H1 (cell line): ENCODE measurements around the gene CNDP2. TPM values are rescaled to one million over a fixed set of nuclear protein-coding genes. Genes with fewer than 3 reads are reported as not detected.

Source experiments
- CTCF ChIA-PET: fragments of 300-600 bp; sonication (Branson Sonifier 250); formaldehyde crosslinking; loops from one replicate; lab custom pipeline; 2021; ENCODE audit not compliant: partially characterized antibody; lab: Charles Lee
- POLR2A ChIA-PET: fragments of 300-600 bp; sonication (Branson Sonifier 250); formaldehyde crosslinking; loops from one replicate; lab custom pipeline; 2021; ENCODE audit warnings: inconsistent platforms; ENCODE audit not compliant: partially characterized antibody; lab: Charles Lee
- DNase-seq, 2 experiments: peaks; one replicate each; pipeline versions ENCODE4 v3.0.0 to v3.0.0-alpha.2; 2010 to 2022; ENCODE audit warnings: low spot score in 2 of 2, low read depth in 1 of 2, mixed read lengths in 1 of 2
- FAIRE-seq: peaks from 2 replicates; lab custom pipeline; 2011; peaks lifted over from hg19 to GRCh38; lab: Jason Lieb, UNC
- H2AFZ ChIP-seq: 2 replicates; pipeline ENCODE4 v1.8.1; 2012; ENCODE audit warnings: low read length, inconsistent platforms
- H2AK5ac ChIP-seq: 2 replicates; pipeline ENCODE4 v1.6.1; 2013; ENCODE audit warnings: low read depth, low read length
- H2BK120ac ChIP-seq: replicated peaks from 2 replicates; pipeline ENCODE3; 2013; ENCODE audit warnings: low read depth, low read length, inconsistent platforms
- H2BK12ac ChIP-seq: 2 replicates; pipeline ENCODE4 v1.6.1; 2013; ENCODE audit warnings: low read depth, low read length
- H2BK15ac ChIP-seq: 2 replicates; pipeline ENCODE4 v1.6.1; 2013; ENCODE audit warnings: low read length
- H2BK20ac ChIP-seq: 2 replicates; pipeline ENCODE4 v1.6.1; 2013; ENCODE audit warnings: low read length
- H2BK5ac ChIP-seq: 2 replicates; pipeline ENCODE4 v1.6.1; 2013; ENCODE audit warnings: low read depth, low read length
- H3K14ac ChIP-seq: 2 replicates; pipeline ENCODE4 v1.6.1; 2013; ENCODE audit warnings: inconsistent platforms; ENCODE audit not compliant: insufficient read length
- H3K18ac ChIP-seq: 2 replicates; pipeline ENCODE4 v1.6.1; 2013; ENCODE audit warnings: low read length; ENCODE audit errors: extremely low read depth
- H3K23ac ChIP-seq: 2 replicates; pipeline ENCODE4 v1.6.1; 2013; ENCODE audit warnings: inconsistent platforms; ENCODE audit not compliant: insufficient read length
- H3K23me2 ChIP-seq: 2 replicates; pipeline ENCODE4 v1.6.1; 2013; ENCODE audit warnings: low read depth, low read length
- H3K27ac ChIP-seq: 2 replicates; pipeline ENCODE4 v1.6.1; 2011; ENCODE audit warnings: low read depth, low read length, inconsistent platforms
- H3K27me3 ChIP-seq, 4 experiments: replicated peaks in 1 of 4; 1 replicate in 1 of 4; 2 replicates in 3 of 4; pipeline versions ENCODE4 v1.6.1 to v1.8.1; 2011 to 2013; ENCODE audit warnings: low read length in 3 of 4, mild to moderate bottlenecking in 3 of 4, inconsistent platforms in 2 of 4, mixed read lengths in 2 of 4, moderate library complexity in 1 of 4; ENCODE audit not compliant: control insufficient read depth in 3 of 4, insufficient read depth in 3 of 4; ENCODE audit errors: extremely low read depth in 1 of 4
- H3K36me3 ChIP-seq, 4 experiments: 2 replicates each; pipeline versions ENCODE4 v1.6.1 to v1.8.1; 2011 to 2013; ENCODE audit warnings: mild to moderate bottlenecking in 4 of 4, low read length in 3 of 4, moderate library complexity in 2 of 4, control low read depth in 1 of 4, inconsistent platforms in 1 of 4; ENCODE audit not compliant: insufficient read depth in 4 of 4, control insufficient read depth in 2 of 4
- H3K4ac ChIP-seq: replicated peaks from 2 replicates; pipeline ENCODE3; 2013; ENCODE audit warnings: low read length, low read depth, mixed read lengths, inconsistent platforms; ENCODE audit not compliant: insufficient read length
- H3K4me1 ChIP-seq, 4 experiments: replicated peaks in 1 of 4; 1 replicate in 1 of 4; 2 replicates in 3 of 4; pipeline versions ENCODE4 v1.6.1 to v1.8.1; 2011 to 2013; ENCODE audit warnings: low read length in 3 of 4, inconsistent platforms in 2 of 4, mixed read lengths in 1 of 4; ENCODE audit not compliant: insufficient read depth in 4 of 4, control insufficient read depth in 3 of 4
- H3K4me2 ChIP-seq, 2 experiments: 2 replicates each; pipeline versions ENCODE4 v1.6.1 to v1.8.1; 2011 to 2013; ENCODE audit warnings: low read depth in 2 of 2, low read length in 2 of 2, control low read depth in 1 of 2, inconsistent platforms in 1 of 2, mild to moderate bottlenecking in 1 of 2; ENCODE audit not compliant: insufficient read depth in 1 of 2
- H3K4me3 ChIP-seq, 4 experiments: fragments of 200-600, 300-600 bp in 1 of 4; sonication (generic), shearing (Covaris generic), sonication (Bioruptor Twin) in 1 of 4; 2 replicates each; pipeline versions ENCODE4 v1.5.1 to v1.8.1; 2011 to 2016; ENCODE audit warnings: low read length in 4 of 4, low read depth in 3 of 4, control low read depth in 2 of 4, inconsistent platforms in 2 of 4, mild to moderate bottlenecking in 2 of 4, mixed read lengths in 1 of 4, moderate library complexity in 1 of 4; ENCODE audit not compliant: insufficient read depth in 2 of 4; ENCODE audit errors: extremely low read depth in 1 of 4
- H3K56ac ChIP-seq: replicated peaks from 2 replicates; pipeline ENCODE3; 2013; ENCODE audit warnings: low read depth, mild to moderate bottlenecking, mixed read lengths, low read length, inconsistent platforms; ENCODE audit not compliant: insufficient read length
- H3K79me1 ChIP-seq: 2 replicates; pipeline ENCODE4 v1.6.1; 2013; ENCODE audit warnings: low read depth, low read length, control low read depth
- H3K79me2 ChIP-seq, 2 experiments: 2 replicates each; pipeline versions ENCODE4 v1.6.1 to v1.8.1; 2012 to 2013; ENCODE audit warnings: low read length in 2 of 2, mild to moderate bottlenecking in 2 of 2, inconsistent platforms in 1 of 2; ENCODE audit not compliant: insufficient read depth in 2 of 2, control insufficient read depth in 1 of 2
- H3K9ac ChIP-seq, 4 experiments: replicated peaks in 1 of 4; 1 replicate in 1 of 4; 2 replicates in 3 of 4; pipeline versions ENCODE4 v1.6.1 to v1.8.1; 2011 to 2013; ENCODE audit warnings: low read depth in 3 of 4, low read length in 3 of 4, control low read depth in 2 of 4, mild to moderate bottlenecking in 2 of 4, moderate library complexity in 2 of 4, inconsistent platforms in 1 of 4; ENCODE audit errors: extremely low read depth in 1 of 4
- H3K9me3 ChIP-seq, 2 experiments: 2 replicates each; pipeline versions ENCODE4 v1.6.1 to v1.8.1; 2012 to 2013; ENCODE audit warnings: mild to moderate bottlenecking in 2 of 2, moderate library complexity in 2 of 2, control low read depth in 1 of 2, inconsistent platforms in 1 of 2, low read depth in 1 of 2, low read length in 1 of 2, mixed read lengths in 1 of 2; ENCODE audit not compliant: insufficient read depth in 2 of 2
- H4K20me1 ChIP-seq, 2 experiments: replicated peaks in 1 of 2; 2 replicates each; pipeline versions ENCODE3 to v1.8.1; 2011 to 2013; ENCODE audit warnings: inconsistent platforms in 2 of 2, low read length in 2 of 2, mild to moderate bottlenecking in 1 of 2; ENCODE audit not compliant: insufficient read depth in 2 of 2, control insufficient read depth in 1 of 2
- H4K5ac ChIP-seq: 2 replicates; pipeline ENCODE4 v1.6.1; 2013; ENCODE audit warnings: low read length, low read depth, mixed read lengths, inconsistent platforms; ENCODE audit not compliant: insufficient read length
- H4K8ac ChIP-seq: 2 replicates; pipeline ENCODE4 v1.8.0; 2013; ENCODE audit warnings: mild to moderate bottlenecking, moderate library complexity, low read length, inconsistent platforms; ENCODE audit not compliant: insufficient read depth; ENCODE audit errors: extremely low read depth
- H4K91ac ChIP-seq: replicated peaks from 2 replicates; pipeline ENCODE3; 2013; ENCODE audit warnings: low read length, mixed read lengths, inconsistent platforms; ENCODE audit not compliant: insufficient read length
- CHD1 ChIP-seq: IDR thresholded peaks from 2 replicates; pipeline ENCODE4 v1.6.1; 2012; ENCODE audit warnings: low read depth, low read length, improper control_type of control experiment
- CREB1 ChIP-seq: IDR thresholded peaks from 2 replicates; pipeline ENCODE4 v1.6.1; 2012; ENCODE audit warnings: inconsistent platforms
- CTCF ChIP-seq, 3 experiments: IDR thresholded peaks; 1 replicate in 2 of 3; 2 replicates in 1 of 3; pipeline versions ENCODE4 v1.5.1 to v1.6.1; 2011; ENCODE audit warnings: low read length in 3 of 3, mild to moderate bottlenecking in 3 of 3, inconsistent platforms in 2 of 3, low read depth in 1 of 3, moderate library complexity in 1 of 3; ENCODE audit not compliant: insufficient read depth in 1 of 3; ENCODE audit errors: control extremely low read depth in 1 of 3
- GTF2F1 ChIP-seq: IDR thresholded peaks from 2 replicates; pipeline ENCODE4 v1.6.1; 2012; ENCODE audit warnings: low read depth, low read length, improper control_type of control experiment, borderline replicate concordance
- KDM4A ChIP-seq: IDR thresholded peaks from one replicate; pipeline ENCODE4 v1.7.1; 2012; ENCODE audit warnings: low read depth, mild to moderate bottlenecking, moderate library complexity, low read length, inconsistent platforms; ENCODE audit not compliant: severe bottlenecking
- POLR2A ChIP-seq, 2 experiments: IDR thresholded peaks; 1 replicate in 1 of 2; 2 replicates in 1 of 2; pipeline ENCODE4 v1.6.1; 2011; ENCODE audit warnings: low read depth in 2 of 2, low read length in 2 of 2, mild to moderate bottlenecking in 2 of 2; ENCODE audit errors: control extremely low read depth in 1 of 2
- RAD21 ChIP-seq, 2 experiments: IDR thresholded peaks in 1 of 2; conservative IDR thresholded peaks in 1 of 2; 2 replicates each; pipeline ENCODE4 v1.6.1; 2011; ENCODE audit warnings: low read depth in 2 of 2, low read length in 2 of 2, improper control_type of control experiment in 1 of 2, inconsistent platforms in 1 of 2, mild to moderate bottlenecking in 1 of 2, moderate library complexity in 1 of 2
- SIN3A ChIP-seq, 2 experiments: IDR thresholded peaks in 1 of 2; conservative IDR thresholded peaks in 1 of 2; 2 replicates each; pipeline ENCODE4 v1.6.1; 2011 to 2012; ENCODE audit warnings: low read length in 2 of 2, improper control_type of control experiment in 1 of 2, low read depth in 1 of 2, mild to moderate bottlenecking in 1 of 2
- SIX5 ChIP-seq: IDR thresholded peaks from 2 replicates; pipeline ENCODE4 v1.6.1; 2011; ENCODE audit warnings: mild to moderate bottlenecking, low read depth, low read length
- SP4 ChIP-seq: IDR thresholded peaks from 2 replicates; pipeline ENCODE4 v1.6.1; 2012; ENCODE audit warnings: low read length, inconsistent platforms
- TCF12 ChIP-seq: IDR thresholded peaks from 2 replicates; pipeline ENCODE4 v1.6.1; 2011; ENCODE audit warnings: low read depth, mild to moderate bottlenecking, low read length
- WGBS, 2 experiments: shearing (Covaris generic) in 1 of 2; methylation state at CpG; one replicate each; pipeline versions ENCODE4 v1.1.6 to v1.1.7; 2013 to 2015; ENCODE audit warnings: low lambda C conversion rate in 2 of 2, mixed read lengths in 2 of 2, inconsistent platforms in 1 of 2, low coverage in 1 of 2, missing lambda C conversion rate in 1 of 2; ENCODE audit not compliant: insufficient replicate concordance in 2 of 2, insufficient coverage in 1 of 2, insufficient read length in 1 of 2; ENCODE audit errors: extremely low coverage in 1 of 2, missing lambda C conversion rate in 1 of 2; 5-methylcytosine and 5-hydroxymethylcytosine counted together
- polyA plus RNA-seq, 7 experiments: library from polyadenylated mRNA; depleted of rRNA in 3 of 7; stranded (reverse) in 5 of 7; unstranded in 2 of 7; fragments of >200 nt in 5 of 7; fragments of 200-250 nt in 2 of 7; gene quantifications; 1 replicate in 5 of 7; 2 replicates in 1 of 7; 4 replicates in 1 of 7; pipeline versions ENCODE4 v1.2.1 to v1.2.3, GENCODE V29; 2011 to 2013; ENCODE audit warnings: missing spikeins in 2 of 7, mixed read lengths in 2 of 7
- total RNA-seq: library from RNA; stranded (reverse); fragmentation: NEBNext Ultra II Directional; extraction: Animal tissue kit (Norgen Biotek cat#: 25700); gene quantifications from 2 replicates; pipeline ENCODE4 v1.2.1, GENCODE V29; 2021

CNDP2 gene
- total and polyA plus RNA-seq, 2 of the 8 experiments (the other 6 are each of a cell fraction or from before 2014, with no cell fraction given): 71.8 to 243 TPM

- no peak overlapping the region for H2AFZ ChIP-seq
- H3K18ac ChIP-seq: no peak overlapping the region
- no peaks in the 10 kb centered on the region for H4K20me1 ChIP-seq
- H2BK120ac ChIP-seq: no peak overlapping the region
- no peak overlapping the region for H2AK5ac ChIP-seq
- no peak overlapping the region for H2BK5ac ChIP-seq
- no peak overlapping the region for H3K23ac ChIP-seq
- peaks cover 7% of the 10 kb centered on the region; the same call in 1 of the 2 replicates for H3K23me2 ChIP-seq
- FAIRE-seq (peak; percentile 77), DNase-seq (peak in 1 of 2 experiments; percentile 56)
- 53% methylated on average over 7 of the region's 7 CpGs; no CpG with 5 or more reads in 1 of the 2 experiments for WGBS, 2 experiments
- no peak overlapping the region for H3K4me2 ChIP-seq
- peaks cover 22 to 41% (median 32%) of the 10 kb centered on the region in 4 experiments for H3K27me3 ChIP-seq
- no peak overlapping the region for H3K9ac ChIP-seq
- H3K4ac ChIP-seq: no peak overlapping the region
- H2BK15ac ChIP-seq: no peak overlapping the region
- no peaks in the 10 kb centered on the region for H3K79me1 ChIP-seq
- H4K91ac ChIP-seq: no peak overlapping the region
- H2BK12ac ChIP-seq: no peak overlapping the region
- no peak overlapping the region for H3K27ac ChIP-seq
- ChIA-PET POLR2A (interaction anchor here (1.0 kb wide), 1 partner anchor 36 kb away, joined by 6 read pairs; the partner anchor contains the start of gene CNDP2), CTCF (interaction anchor here (0.6 to 2.6 kb wide), 25 partner anchors 10 to 274 kb away, joined by 3 to 16 read pairs (median 3); no protein-coding TSS in a partner anchor)
- no peak overlapping the region for H4K5ac ChIP-seq
- H3K4me3 ChIP-seq: no peak overlapping the region
- H3K9me3 ChIP-seq: no peaks in the 10 kb centered on the region; a peak in 1 of 4 replicates
- no peak overlapping the region for H3K14ac ChIP-seq
- peaks cover 0 to 7% (median 0%) of the 10 kb centered on the region in 4 experiments; a peak in 3 of 7 replicates for H3K4me1 ChIP-seq
- H3K36me3 ChIP-seq: no peaks in the 10 kb centered on the region; a peak in 1 of 8 replicates
- H3K79me2 ChIP-seq: no peaks in the 10 kb centered on the region
- no peak overlapping the region for H3K56ac ChIP-seq
- no peak overlapping the region for H2BK20ac ChIP-seq
- no peak overlapping the region for H4K8ac ChIP-seq
- TF ChIP-seq CREB1 (no peak), KDM4A (no peak), SIN3A (conservative IDR thresholded peaks at IDR 0.05 in 1 of 2, IDR thresholded peaks at IDR 0.05 in 1 of 2; ENCODE audit: low read depth in 1 of 2, low read length in 2 of 2) (no peak), RAD21 (IDR thresholded peaks at IDR 0.05 in 1 of 2, conservative IDR thresholded peaks at IDR 0.05 in 1 of 2; ENCODE audit: low read depth in 2 of 2, low read length in 2 of 2) (peak; percentile 31 to 54; a peak in 3 of 4 replicates), CTCF (IDR thresholded peaks at IDR 0.05; ENCODE audit: control extremely low read depth in 1 of 3, insufficient read depth in 1 of 3, low read depth in 1 of 3, low read length in 3 of 3) (peak; percentile 58 to 72 (median 61)), POLR2A (IDR thresholded peaks at IDR 0.05; ENCODE audit: control extremely low read depth in 1 of 2, low read depth in 2 of 2, low read length in 2 of 2) (no peak), SP4 (no peak), GTF2F1 (no peak), CHD1 (no peak), TCF12 (no peak), SIX5 (no peak)
Observed at GRCh38 chr18:74459889-74460288, 36.3 kb upstream of the CNDP2 start.
